Measurements from ENCODE around the gene SLC9C1.

DNA sequence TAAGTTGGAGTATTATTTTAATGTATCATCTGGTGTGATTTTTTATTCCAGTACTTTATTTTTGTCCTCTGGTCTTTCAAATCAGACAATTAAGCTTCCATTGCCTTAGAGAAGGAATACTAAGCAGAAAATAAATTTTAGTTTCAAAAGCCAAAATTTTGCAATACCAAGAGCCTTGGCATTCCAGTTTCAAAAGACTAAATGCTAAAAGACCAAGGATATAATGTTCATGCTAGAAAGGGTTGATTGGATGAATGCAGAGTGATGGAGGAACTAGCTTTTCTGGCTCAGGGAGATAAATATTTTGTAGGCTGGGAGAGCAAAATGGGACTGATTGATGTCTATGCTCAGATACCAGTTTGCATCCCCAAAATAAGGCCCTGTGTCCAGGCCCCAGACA, 45.1 kb upstream of the SLC9C1 start:
- TF ChIP-seq CTCF (IDR thresholded peaks at IDR 0.05) (no peak), POLR2A (IDR thresholded peaks at IDR 0.05) (no peak)

Data from stomach (tissue), 4 donors.